Nephron (organoid): ENCODE results near the gene THYN1.

Experiments used
- H3K27ac Mint-ChIP-seq, 3 experiments: 2 replicates each; pipeline ENCODE4 v1.8.0; 2020; ENCODE audit warnings: mixed read lengths in 3 of 3, mild to moderate bottlenecking in 2 of 3, moderate library complexity in 1 of 3
- H3K27me3 Mint-ChIP-seq: 2 replicates; pipeline ENCODE4 v1.8.0; 2021; ENCODE audit warnings: low read depth, mild to moderate bottlenecking, moderate library complexity, mixed read lengths
- H3K36me3 Mint-ChIP-seq: 2 replicates; pipeline ENCODE4 v1.8.0; 2020; ENCODE audit warnings: low read depth, mixed read lengths
- H3K4me1 Mint-ChIP-seq: 2 replicates; pipeline ENCODE4 v1.8.0; 2020; ENCODE audit warnings: mixed read lengths
- H3K4me3 Mint-ChIP-seq, 3 experiments: 2 replicates each; pipeline ENCODE4 v1.8.0; 2020; ENCODE audit warnings: mild to moderate bottlenecking in 3 of 3, mixed read lengths in 3 of 3, moderate library complexity in 2 of 3
- H3K9me3 Mint-ChIP-seq: 2 replicates; pipeline ENCODE4 v1.8.0; 2020; ENCODE audit warnings: mixed read lengths
- CTCF ChIP-seq, 3 experiments: fragments of 200-600 bp; sonication (generic); IDR thresholded peaks; one replicate each; pipeline ENCODE4 v1.5.0; 2021; ENCODE audit warnings: antibody characterized with exemption in 3 of 3; ENCODE audit not compliant: unreplicated experiment in 3 of 3

THYN1 gene

GRCh38 chr11:134248910-134249480, 4.2 kb downstream of the THYN1 start:
- Mint-ChIP-seq H3K4me1 (peaks cover 13% of the 10 kb centered on the region), H3K4me3 (no peak overlapping the region), H3K36me3 (peaks cover 40% of the 10 kb centered on the region), H3K27ac (no peak overlapping the region), H3K27me3 (no peaks in the 10 kb centered on the region), H3K9me3 (no peaks in the 10 kb centered on the region)
- no peak for TF ChIP-seq CTCF (IDR thresholded peaks at IDR 0.05; ENCODE audit: unreplicated experiment in 3 of 3)

- Mint-ChIP-seq H3K4me1 (no peaks in the 10 kb centered on the region), H3K4me3 (no peak overlapping the region), H3K27me3 (no peaks in the 10 kb centered on the region), H3K27ac (no peak overlapping the region), H3K9me3 (no peaks in the 10 kb centered on the region), H3K36me3 (peaks cover 55% of the 10 kb centered on the region)
- no peak for TF ChIP-seq CTCF (IDR thresholded peaks at IDR 0.05; ENCODE audit: unreplicated experiment in 3 of 3)
Observed at GRCh38 chr11:134246678-134247077, 6.5 kb downstream of the THYN1 start.

- no peaks in the 10 kb centered on the region for H3K9me3 Mint-ChIP-seq
- H3K27me3 Mint-ChIP-seq, result no peaks in the 10 kb centered on the region
- no peak overlapping the region for H3K27ac Mint-ChIP-seq
- no peak for TF ChIP-seq CTCF (IDR thresholded peaks at IDR 0.05; ENCODE audit: unreplicated experiment in 3 of 3)
- H3K4me3 Mint-ChIP-seq, result no peak overlapping the region
- H3K4me1 Mint-ChIP-seq, result no peaks in the 10 kb centered on the region
- peaks cover 55% of the 10 kb centered on the region for H3K36me3 Mint-ChIP-seq
Observed at GRCh38 chr11:134246100-134246499, 7.1 kb downstream of the THYN1 start.

- no peak overlapping the region for H3K4me3 Mint-ChIP-seq
- no peaks in the 10 kb centered on the region for H3K4me1 Mint-ChIP-seq
- TF ChIP-seq CTCF (IDR thresholded peaks at IDR 0.05; ENCODE audit: unreplicated experiment in 3 of 3), result no peak
- peaks cover 56% of the 10 kb centered on the region for H3K36me3 Mint-ChIP-seq
- H3K9me3 Mint-ChIP-seq, result no peaks in the 10 kb centered on the region
- H3K27ac Mint-ChIP-seq, result no peak overlapping the region
- H3K27me3 Mint-ChIP-seq, result no peaks in the 10 kb centered on the region
Observed at GRCh38 chr11:134245434-134245833, 7.7 kb downstream of the THYN1 start.

GRCh38 chr11:134244593-134244992, 8.6 kb downstream of the THYN1 start:
- Mint-ChIP-seq H3K27ac (no peak overlapping the region), H3K9me3 (no peaks in the 10 kb centered on the region), H3K4me1 (no peaks in the 10 kb centered on the region), H3K36me3 (peaks cover 63% of the 10 kb centered on the region), H3K27me3 (no peaks in the 10 kb centered on the region), H3K4me3 (no peak overlapping the region)
- TF ChIP-seq CTCF (IDR thresholded peaks at IDR 0.05; ENCODE audit: unreplicated experiment in 3 of 3), result peak; percentile 26 to 42 (median 28)

- Mint-ChIP-seq H3K27me3 (no peaks in the 10 kb centered on the region), H3K9me3 (no peaks in the 10 kb centered on the region), H3K27ac (no peak overlapping the region), H3K4me1 (no peaks in the 10 kb centered on the region), H3K36me3 (peaks cover 58% of the 10 kb centered on the region), H3K4me3 (no peak overlapping the region)
- no peak for TF ChIP-seq CTCF (IDR thresholded peaks at IDR 0.05; ENCODE audit: unreplicated experiment in 3 of 3)
Observed at GRCh38 chr11:134243913-134244312, 9.2 kb downstream of the THYN1 start.
